B cell (primary cell): ENCODE results near the gene ATG16L1. TPM values are rescaled to one million over a fixed set of nuclear protein-coding genes. Genes with fewer than 3 reads are reported as not detected.

Experiments
- ATAC-seq: fragments of 200-7000 bp; cut with Tn5 transposase; one replicate; pipeline ENCODE4 v1.10.0; 2021; ENCODE audit warnings: low read depth, mild to moderate bottlenecking, moderate number of reproducible peaks, moderate library complexity
- CTCF ChIA-PET: fragments of 350-600 bp; sonication (Branson Sonifier 250); formaldehyde crosslinking; loops from one replicate; lab custom pipeline; 2021; ENCODE audit warnings: antibody characterized with exemption, inconsistent platforms; lab: Charles Lee
- POLR2A ChIA-PET: fragments of 350-600 bp; sonication (Branson Sonifier 250); formaldehyde crosslinking; loops from one replicate; lab custom pipeline; 2021; ENCODE audit warnings: antibody characterized with exemption; lab: Charles Lee
- DNase-seq: peaks from one replicate; pipeline ENCODE4 v3.0.0; 2013
- H2AFZ ChIP-seq: 2 replicates; pipeline ENCODE4 v1.6.1; 2012; ENCODE audit warnings: mild to moderate bottlenecking, low read depth, low read length; ENCODE audit not compliant: insufficient read depth, poor library complexity, severe bottlenecking
- H3K27ac ChIP-seq, 2 donors: 1 replicate in 1 of 2; 2 replicates in 1 of 2; pipeline ENCODE4 v1.5.1; 2012 to 2013; ENCODE audit warnings: low read length in 2 of 2, mild to moderate bottlenecking in 2 of 2, moderate library complexity in 1 of 2
- H3K27me3 ChIP-seq, 4 experiments: fragments of 200-600 bp in 1 of 4; sonication (generic) in 1 of 4; replicated peaks in 1 of 4; 1 replicate in 2 of 4; 2 replicates in 2 of 4; pipeline versions ENCODE4 v1.6.1 to v1.7.0; 2013 to 2016; ENCODE audit warnings: low read length in 3 of 4, mild to moderate bottlenecking in 2 of 4, mixed read lengths in 1 of 4, moderate library complexity in 1 of 4; ENCODE audit not compliant: insufficient read depth in 4 of 4, control insufficient read depth in 3 of 4; ENCODE audit errors: control extremely low read depth in 1 of 4
- H3K36me3 ChIP-seq, 2 experiments: replicated peaks in 1 of 2; 1 replicate in 1 of 2; 2 replicates in 1 of 2; pipeline versions ENCODE4 v1.6.1 to v1.7.1; 2013; ENCODE audit warnings: low read length in 1 of 2; ENCODE audit not compliant: insufficient read depth in 2 of 2, control insufficient read depth in 1 of 2; ENCODE audit errors: control extremely low read depth in 1 of 2, extremely low read depth in 1 of 2
- H3K4me1 ChIP-seq, 2 donors: fragments of 200-600 bp in 1 of 2; sonication (generic) in 1 of 2; 1 replicate in 1 of 2; 2 replicates in 1 of 2; pipeline versions ENCODE4 v1.5.1 to v1.6.1; 2013 to 2017; ENCODE audit warnings: low read length in 2 of 2; ENCODE audit not compliant: control insufficient read depth in 2 of 2, insufficient read depth in 2 of 2
- H3K4me2 ChIP-seq: replicated peaks from 2 replicates; pipeline ENCODE3; 2012; ENCODE audit warnings: mild to moderate bottlenecking, low read depth, low read length; ENCODE audit not compliant: poor library complexity, severe bottlenecking
- H3K4me3 ChIP-seq, 5 experiments: fragments of 200-600 bp in 1 of 5; sonication (generic) in 1 of 5; 1 replicate in 3 of 5; 2 replicates in 2 of 5; pipeline versions ENCODE4 v1.5.1 to v1.7.0; 2011 to 2016; ENCODE audit warnings: low read length in 4 of 5, mild to moderate bottlenecking in 4 of 5, low read depth in 2 of 5, control low read depth in 1 of 5, moderate library complexity in 1 of 5; ENCODE audit not compliant: insufficient read depth in 1 of 5; ENCODE audit errors: control extremely low read depth in 1 of 5, extremely low read depth in 1 of 5
- H3K79me2 ChIP-seq: fragments of 200-600 bp; sonication (generic); one replicate; pipeline ENCODE4 v1.6.0; 2016; ENCODE audit warnings: low read length; ENCODE audit not compliant: control insufficient read depth, insufficient read depth
- H3K9ac ChIP-seq: fragments of 200-600 bp; sonication (generic); 2 replicates; pipeline ENCODE4 v1.6.1; 2017; ENCODE audit warnings: mild to moderate bottlenecking, low read length, moderate library complexity
- H3K9me3 ChIP-seq, 3 donors: one replicate each; pipeline versions ENCODE4 v1.6.1 to v1.7.1; 2013; ENCODE audit warnings: low read length in 2 of 3; ENCODE audit not compliant: control insufficient read depth in 2 of 3, insufficient read depth in 1 of 3; ENCODE audit errors: control extremely low read depth in 1 of 3
- H4K20me1 ChIP-seq: 2 replicates; pipeline ENCODE4 v1.6.0; 2012; ENCODE audit warnings: mild to moderate bottlenecking, low read length; ENCODE audit not compliant: insufficient read depth, control insufficient read depth, poor library complexity, severe bottlenecking
- H3K27ac Mint-ChIP-seq: one replicate; pipeline ENCODE4 v1.8.0; 2021; ENCODE audit warnings: mixed read lengths
- H3K27me3 Mint-ChIP-seq: one replicate; pipeline ENCODE4 v1.8.0; 2021; ENCODE audit warnings: mixed read lengths
- H3K4me1 Mint-ChIP-seq: one replicate; pipeline ENCODE4 v1.8.0; 2021; ENCODE audit warnings: mixed read lengths
- H3K4me3 Mint-ChIP-seq: one replicate; pipeline ENCODE4 v1.8.0; 2021; ENCODE audit warnings: mixed read lengths
- H3K9me3 Mint-ChIP-seq: one replicate; pipeline ENCODE4 v1.8.0; 2022; ENCODE audit warnings: mixed read lengths; ENCODE audit not compliant: insufficient read depth
- EZH2 ChIP-seq: IDR thresholded peaks from 2 replicates; pipeline ENCODE4 v1.6.1; 2012; ENCODE audit warnings: borderline replicate concordance, low read depth, mild to moderate bottlenecking, moderate library complexity, low read length; ENCODE audit not compliant: insufficient read depth, poor library complexity, severe bottlenecking
- WGBS: methylation state at CpG from one replicate; pipeline ENCODE4 v1.1.5; 2013; ENCODE audit warnings: missing lambda C conversion rate; ENCODE audit not compliant: insufficient coverage; 5-methylcytosine and 5-hydroxymethylcytosine counted together
- intact Hi-C: fragments of 100-400 bp; cut with micrococcal nuclease; formaldehyde crosslinking; loops from one replicate; pipeline ENCODE4 v1.10.0; 2022
- polyA plus RNA-seq: library from polyadenylated mRNA; depleted of rRNA; stranded (reverse); fragments of >200 nt; gene quantifications from 2 replicates; pipeline ENCODE4 v1.2.3, GENCODE V29; 2012
- total RNA-seq, 2 donors: library from RNA; stranded (reverse); fragments of 120-200 nt in 1 of 2; gene quantifications; 1 replicate in 1 of 2; 2 replicates in 1 of 2; pipeline versions ENCODE4 v1.2.3 to v1.2.4, GENCODE V29; 2013 to 2022
- TF ChIP-seq, protein P1 (sequence below): fragments of 200-600 bp; IDR thresholded peaks from one replicate; pipeline ENCODE4 v1.8.0; 2022; ENCODE audit warnings: antibody characterized with exemption, mild to moderate bottlenecking

Gene ATG16L1
- total and polyA plus RNA-seq, 2 donors (not counting 1 experiment from before 2014, with no cell fraction given): 25.7 to 69.9 TPM

DNA sequence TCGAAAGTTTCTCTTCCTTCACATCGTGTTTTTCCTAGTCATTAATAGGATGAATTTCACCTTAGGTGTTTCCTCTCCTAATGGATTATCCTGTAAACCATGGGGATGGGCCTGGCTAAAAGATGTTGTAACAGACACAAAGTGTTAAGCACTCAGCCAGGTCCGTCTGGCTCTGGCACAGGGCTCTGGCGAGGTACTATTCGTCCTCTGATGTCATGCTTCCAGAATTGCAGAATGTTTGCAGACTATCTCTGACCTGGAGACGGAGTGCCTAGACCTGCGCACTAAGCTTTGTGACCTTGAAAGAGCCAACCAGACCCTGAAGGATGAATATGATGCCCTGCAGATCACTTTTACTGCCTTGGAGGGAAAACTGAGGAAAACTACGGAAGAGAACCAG, 13.2 kb downstream of the ATG16L1 start:
- intact Hi-C loops: loop anchor here (5.0 kb wide), 1 partner anchor 178 kb away; no protein-coding TSS in a partner anchor
- CTCF ChIA-PET: interaction anchor here (0.5 to 1.8 kb wide), 3 partner anchors 13 to 86 kb away, joined by 3 to 8 read pairs (median 3); partner anchors contain the start of gene ATG16L1
- peaks cover 24 to 82% of the 10 kb centered on the region in 2 experiments for H3K36me3 ChIP-seq

DNA sequence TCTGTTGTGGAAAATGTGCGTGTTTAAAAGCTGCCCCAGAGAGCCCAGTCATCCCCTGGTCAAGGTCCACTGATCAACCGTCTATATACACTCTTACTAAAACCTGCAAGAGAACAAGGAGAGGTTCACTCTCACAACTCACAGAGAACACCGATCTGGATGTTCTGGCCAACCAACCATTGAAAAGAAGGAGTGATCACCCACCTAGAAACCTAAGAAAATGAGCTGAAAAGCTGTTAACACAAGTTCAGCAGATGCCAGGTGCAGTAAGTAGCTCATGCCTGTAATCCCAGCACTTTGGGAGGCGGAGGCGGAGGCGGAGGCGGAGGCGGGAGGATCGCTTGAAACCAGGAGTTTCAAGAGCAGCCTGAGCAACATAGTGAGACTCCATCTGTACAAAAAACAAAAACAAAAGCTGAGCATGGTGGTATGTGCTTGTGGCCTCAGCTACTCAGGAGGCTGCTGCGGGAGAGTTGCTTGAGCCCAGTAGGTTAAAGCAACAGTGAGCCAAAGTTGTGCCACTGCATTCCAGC, 14.5 kb downstream of the ATG16L1 start:
- Histone ChIP-seq H3K9me3 (no peaks in the 10 kb centered on the region), H3K79me2 (peaks cover 69% of the 10 kb centered on the region), H2AFZ (no peak overlapping the region), H3K9ac (no peak overlapping the region), H3K36me3 (peaks cover 26 to 76% of the 10 kb centered on the region in 2 experiments), H3K4me3 (no peak overlapping the region), H3K27ac (peak overlapping the region in 1 of 2 donors; percentile 73), H4K20me1 (peaks cover 13% of the 10 kb centered on the region), H3K27me3 (no peaks in the 10 kb centered on the region), H3K4me1 (peaks cover 38 to 41% of the 10 kb centered on the region in 2 donors), H3K4me2 (no peak overlapping the region)
- ChIA-PET POLR2A (no interaction called here), CTCF (interaction anchor here (0.9 to 1.6 kb wide), 2 partner anchors 139 to 213 kb away, joined by 3 to 4 read pairs; no protein-coding TSS in a partner anchor)
- Mint-ChIP-seq H3K4me1 (peaks cover 60% of the 10 kb centered on the region), H3K4me3 (no peak overlapping the region), H3K27ac (peak overlapping the region; percentile 60), H3K27me3 (no peaks in the 10 kb centered on the region), H3K9me3 (no peaks in the 10 kb centered on the region)
- intact Hi-C loops: loop anchor here (5.0 kb wide), 1 partner anchor 176 kb away; no protein-coding TSS in a partner anchor
- ATAC-seq: no peak
- WGBS: 69% methylated on average over 4 of the region's 10 CpGs
- TF ChIP-seq, protein P1, sequence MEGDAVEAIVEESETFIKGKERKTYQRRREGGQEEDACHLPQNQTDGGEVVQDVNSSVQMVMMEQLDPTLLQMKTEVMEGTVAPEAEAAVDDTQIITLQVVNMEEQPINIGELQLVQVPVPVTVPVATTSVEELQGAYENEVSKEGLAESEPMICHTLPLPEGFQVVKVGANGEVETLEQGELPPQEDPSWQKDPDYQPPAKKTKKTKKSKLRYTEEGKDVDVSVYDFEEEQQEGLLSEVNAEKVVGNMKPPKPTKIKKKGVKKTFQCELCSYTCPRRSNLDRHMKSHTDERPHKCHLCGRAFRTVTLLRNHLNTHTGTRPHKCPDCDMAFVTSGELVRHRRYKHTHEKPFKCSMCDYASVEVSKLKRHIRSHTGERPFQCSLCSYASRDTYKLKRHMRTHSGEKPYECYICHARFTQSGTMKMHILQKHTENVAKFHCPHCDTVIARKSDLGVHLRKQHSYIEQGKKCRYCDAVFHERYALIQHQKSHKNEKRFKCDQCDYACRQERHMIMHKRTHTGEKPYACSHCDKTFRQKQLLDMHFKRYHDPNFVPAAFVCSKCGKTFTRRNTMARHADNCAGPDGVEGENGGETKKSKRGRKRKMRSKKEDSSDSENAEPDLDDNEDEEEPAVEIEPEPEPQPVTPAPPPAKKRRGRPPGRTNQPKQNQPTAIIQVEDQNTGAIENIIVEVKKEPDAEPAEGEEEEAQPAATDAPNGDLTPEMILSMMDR: no peak
- no peak for TF ChIP-seq EZH2
- DNase-seq: no peak

More for the DNA sequence above, 13.2 kb downstream of the ATG16L1 start:
- Mint-ChIP-seq H3K4me3 (no peak overlapping the region), H3K27me3 (no peaks in the 10 kb centered on the region), H3K9me3 (no peaks in the 10 kb centered on the region), H3K4me1 (peaks cover 53% of the 10 kb centered on the region), H3K27ac (peak overlapping the region; percentile 48)
- H3K4me3 ChIP-seq: no peak overlapping the region
- no peaks in the 10 kb centered on the region for H3K27me3 ChIP-seq
- no peaks in the 10 kb centered on the region for H3K9me3 ChIP-seq
- no peak overlapping the region for H2AFZ ChIP-seq
- H3K4me2 ChIP-seq: no peak overlapping the region
- TF ChIP-seq, protein P1: no peak
- TF ChIP-seq EZH2: no peak
- DNase-seq (no peak), ATAC-seq (no peak)
- peaks cover 23% of the 10 kb centered on the region for H4K20me1 ChIP-seq
- no peak overlapping the region for H3K27ac ChIP-seq
- POLR2A ChIA-PET: no interaction called here
- H3K4me1 ChIP-seq: peaks cover 25 to 32% of the 10 kb centered on the region in 2 donors
- no peak overlapping the region for H3K9ac ChIP-seq
- WGBS: over 99% methylated on average over 6 of the region's 8 CpGs
- H3K79me2 ChIP-seq: peaks cover 71% of the 10 kb centered on the region
